SK-N-SH (cell line): ENCODE data around the gene MAP6. TPM values are rescaled to one million over a fixed set of nuclear protein-coding genes. Genes with fewer than 3 reads are reported as not detected.

Experiments
- CTCF ChIA-PET: fragments of 300-600, 350-600 bp; formaldehyde crosslinking; extraction: SDS; loops from one replicate; lab custom pipeline; 2021; lab: Yijun Ruan, JAX
- POLR2A ChIA-PET: fragments of 350-600 bp; sonication (Branson Sonifier 250); formaldehyde crosslinking; extraction: SDS; loops from one replicate; lab custom pipeline; 2020; ENCODE audit warnings: antibody characterized with exemption, inconsistent platforms; lab: Yijun Ruan, JAX
- DNase-seq: peaks from one replicate; pipeline ENCODE4 v3.0.0; 2012
- H2AFZ ChIP-seq: fragments of 200-600 bp; sonication (generic); 2 replicates; pipeline ENCODE4 v1.8.1; 2016; ENCODE audit warnings: antibody characterized with exemption, mild to moderate bottlenecking, low read depth
- H3F3A ChIP-seq: fragments of 200-600 bp; sonication (generic); replicated peaks from 2 replicates; pipeline ENCODE3; 2016; ENCODE audit warnings: antibody characterized with exemption, mild to moderate bottlenecking; ENCODE audit not compliant: insufficient read depth
- H3K27ac ChIP-seq, 2 experiments: fragments of 200-500 bp in 1 of 2; fragments of 200-600 bp in 1 of 2; sonication (Bioruptor generic) in 1 of 2; sonication (generic), shearing (Covaris generic) in 1 of 2; 2 replicates each; pipeline versions ENCODE4 v1.5.1 to v1.6.1; 2014 to 2016; ENCODE audit warnings: low read depth in 2 of 2, inconsistent platforms in 1 of 2, low read length in 1 of 2, mild to moderate bottlenecking in 1 of 2, mixed read lengths in 1 of 2
- H3K27me3 ChIP-seq: fragments of 200-600 bp; sonication (generic), shearing (Covaris generic); 2 replicates; pipeline ENCODE4 v1.6.1; 2016; ENCODE audit warnings: mixed run types; ENCODE audit not compliant: insufficient read depth
- H3K36me3 ChIP-seq, 2 experiments: fragments of 200-500 bp in 1 of 2; fragments of 200-600 bp in 1 of 2; sonication (Bioruptor generic) in 1 of 2; sonication (generic) in 1 of 2; replicated peaks in 1 of 2; 2 replicates each; pipeline versions ENCODE3 to v1.5.1; 2014 to 2016; ENCODE audit warnings: low read length in 1 of 2, mild to moderate bottlenecking in 1 of 2; ENCODE audit not compliant: insufficient read depth in 2 of 2, control insufficient read depth in 1 of 2
- H3K4me1 ChIP-seq, 2 experiments: fragments of 200-500 bp in 1 of 2; fragments of 200-600 bp in 1 of 2; sonication (Bioruptor generic) in 1 of 2; sonication (generic), shearing (Covaris generic) in 1 of 2; 2 replicates each; pipeline versions ENCODE4 v1.5.1 to v1.6.1; 2014 to 2016; ENCODE audit warnings: low read depth in 1 of 2, low read length in 1 of 2, mixed run types in 1 of 2; ENCODE audit not compliant: insufficient read depth in 2 of 2, control insufficient read depth in 1 of 2
- H3K4me2 ChIP-seq: fragments of 200-600 bp; sonication (generic), shearing (Covaris generic); 2 replicates; pipeline ENCODE4 v1.6.1; 2017; ENCODE audit warnings: mixed run types
- H3K4me3 ChIP-seq, 2 experiments: fragments of 200-500 bp in 1 of 2; fragments of 200-600 bp in 1 of 2; sonication (Bioruptor generic) in 1 of 2; sonication (generic), shearing (Covaris generic) in 1 of 2; 2 replicates each; pipeline versions ENCODE4 v1.5.1 to v1.8.1; 2014 to 2016; ENCODE audit warnings: low read depth in 2 of 2, inconsistent platforms in 1 of 2, low read length in 1 of 2, mild to moderate bottlenecking in 1 of 2, mixed read lengths in 1 of 2, moderate library complexity in 1 of 2
- H3K79me2 ChIP-seq: fragments of 200-600 bp; sonication (generic); 2 replicates; pipeline ENCODE4 v1.8.1; 2017; ENCODE audit warnings: mild to moderate bottlenecking; ENCODE audit not compliant: insufficient read depth
- H3K9ac ChIP-seq: fragments of 200-600 bp; sonication (generic); 2 replicates; pipeline ENCODE4 v1.6.1; 2017; ENCODE audit warnings: mixed run types
- H3K9me2 ChIP-seq: fragments of 200-600 bp; sonication (generic); 2 replicates; pipeline ENCODE4 v1.6.1; 2017; ENCODE audit warnings: mixed run types
- H3K9me3 ChIP-seq: fragments of 200-600 bp; sonication (generic); 2 replicates; pipeline ENCODE4 v1.6.1; 2017; ENCODE audit warnings: mixed run types, mild to moderate bottlenecking, moderate library complexity
- H4K20me1 ChIP-seq: fragments of 200-600 bp; sonication (generic); 2 replicates; pipeline ENCODE4 v1.6.1; 2017; ENCODE audit warnings: mild to moderate bottlenecking, mixed run types; ENCODE audit not compliant: insufficient read depth
- CHD2 ChIP-seq: fragments of 150-350 bp; IDR thresholded peaks from 2 replicates; pipeline ENCODE4 v1.6.1; 2018; ENCODE audit warnings: low read length; ENCODE audit not compliant: partially characterized antibody
- ELF1 ChIP-seq: IDR thresholded peaks from 2 replicates; pipeline ENCODE4 v1.4.0; 2012
- EZH2phosphoT487 ChIP-seq: fragments of 200-600 bp; sonication (generic); IDR thresholded peaks from 2 replicates; pipeline ENCODE4 v1.6.1; 2017; ENCODE audit warnings: low read depth, mixed run types, mild to moderate bottlenecking, antibody characterized with exemption, moderate library complexity, borderline replicate concordance
- GATA2 ChIP-seq: sonication (generic); formaldehyde crosslinking; IDR thresholded peaks from 2 replicates; pipeline ENCODE4 v1.5.0; 2020; ENCODE audit warnings: mild to moderate bottlenecking, missing genetic modification reagents
- IRF3 ChIP-seq: fragments of 150-350 bp; IDR thresholded peaks from 2 replicates; pipeline ENCODE4 v1.6.1; 2016; ENCODE audit warnings: mild to moderate bottlenecking, low read depth, low read length
- NFIC ChIP-seq: IDR thresholded peaks from 2 replicates; pipeline ENCODE4 v1.4.0; 2012; ENCODE audit warnings: borderline replicate concordance
- NRF1 ChIP-seq: IDR thresholded peaks from 2 replicates; pipeline ENCODE4 v1.6.1; 2012; ENCODE audit warnings: low read depth, mild to moderate bottlenecking, low read length
- PBX3 ChIP-seq: IDR thresholded peaks from 2 replicates; pipeline ENCODE4; 2012
- POLR2AphosphoS5 ChIP-seq: IDR thresholded peaks from 2 replicates; pipeline ENCODE4 v1.6.1; 2012; ENCODE audit warnings: low read depth, low read length
- RCOR1 ChIP-seq: fragments of 150-350 bp; IDR thresholded peaks from 2 replicates; pipeline ENCODE4 v1.6.1; 2017; ENCODE audit warnings: antibody characterized with exemption, low read length
- REST ChIP-seq: IDR thresholded peaks from 2 replicates; pipeline ENCODE4 v1.6.1; 2012; ENCODE audit warnings: mild to moderate bottlenecking, low read depth, low read length, moderate library complexity
- RXRA ChIP-seq: IDR thresholded peaks from 2 replicates; pipeline ENCODE4 v1.4.0; 2012; ENCODE audit warnings: low read depth, mild to moderate bottlenecking, borderline replicate concordance
- SIN3A ChIP-seq: IDR thresholded peaks from 2 replicates; pipeline ENCODE4 v1.6.1; 2012; ENCODE audit warnings: low read depth, mild to moderate bottlenecking, low read length, moderate library complexity, borderline replicate concordance
- SMC3 ChIP-seq: IDR thresholded peaks from 2 replicates; pipeline ENCODE4 v1.6.1; 2012; ENCODE audit warnings: low read depth, low read length, improper control_type of control experiment
- TAF1 ChIP-seq: IDR thresholded peaks from 2 replicates; pipeline ENCODE4 v1.6.1; 2012; ENCODE audit warnings: low read depth, mild to moderate bottlenecking, low read length, moderate library complexity, borderline replicate concordance
- TCF12 ChIP-seq: IDR thresholded peaks from 2 replicates; pipeline ENCODE4 v1.4.0; 2012
- USF2 ChIP-seq: fragments of 150-350 bp; IDR thresholded peaks from 2 replicates; pipeline ENCODE4 v1.6.1; 2017; ENCODE audit warnings: antibody characterized with exemption, low read length, low read depth, borderline replicate concordance
- YY1 ChIP-seq: IDR thresholded peaks from 2 replicates; pipeline ENCODE4 v1.4.0; 2012; ENCODE audit warnings: low read depth, mild to moderate bottlenecking
- WGBS: methylation state at CpG from one replicate; pipeline ENCODE4 v1.1.6; 2017; ENCODE audit warnings: low lambda C conversion rate; 5-methylcytosine and 5-hydroxymethylcytosine counted together
- polyA plus RNA-seq, 3 experiments: library from polyadenylated mRNA; depleted of rRNA; stranded (reverse); fragments of >200 nt; gene quantifications; 2 replicates each; pipeline ENCODE4 v1.2.3, GENCODE V29; 2012

MAP6 gene
- polyA plus RNA-seq, 1 of the 3 experiments (the other 2 are of a cell fraction), result 11.1 TPM

GRCh38 chr11:75553889-75554257 lies 115.0 kb downstream of the MAP6 start:
- peaks cover 33 to 53% of the 10 kb centered on the region in 2 experiments for H3K4me1 ChIP-seq
- no peak overlapping the region for H2AFZ ChIP-seq
- no peaks in the 10 kb centered on the region for H3K27me3 ChIP-seq
- peak overlapping the region; percentile 42; the same call in 1 of the 2 replicates for H3K4me2 ChIP-seq
- WGBS, result 67% methylated on average over 1 of the region's 1 CpG
- no peaks in the 10 kb centered on the region for H3K9me2 ChIP-seq
- no peaks in the 10 kb centered on the region for H4K20me1 ChIP-seq
- H3K4me3 ChIP-seq, result no peak overlapping the region
- H3F3A ChIP-seq, result peaks cover 9% of the 10 kb centered on the region
- no peaks in the 10 kb centered on the region for H3K9me3 ChIP-seq
- ChIA-PET CTCF (interaction anchor here (0.9 to 4.0 kb wide), 16 partner anchors 10 to 1775 kb away, joined by 3 to 15 read pairs (median 3); partner anchors contain the start of genes GDPD5 and MAP6), POLR2A (interaction anchor here (0.6 to 3.6 kb wide), 19 partner anchors 8 to 216 kb away, joined by 3 to 39 read pairs (median 5); partner anchors contain the start of genes MAP6 and SERPINH1)
- H3K9ac ChIP-seq, result no peak overlapping the region
- H3K79me2 ChIP-seq, result no peaks in the 10 kb centered on the region
- no peaks in the 10 kb centered on the region for H3K36me3 ChIP-seq
- no peak for DNase-seq
- peak overlapping the region; percentile 58 to 98; a peak in 3 of 4 replicates for H3K27ac ChIP-seq
- no peak for TF ChIP-seq EZH2phosphoT487
- TF ChIP-seq NFIC, result no peak
- no peak for TF ChIP-seq YY1
- TF ChIP-seq POLR2AphosphoS5, result no peak
- no peak for TF ChIP-seq GATA2 (CRISPR knock-in tag)
- TF ChIP-seq PBX3, result no peak
- TF ChIP-seq SIN3A, result no peak
- TF ChIP-seq REST, result no peak
- TF ChIP-seq NRF1, result no peak
- no peak for TF ChIP-seq TAF1
- no peak for TF ChIP-seq RCOR1
- no peak for TF ChIP-seq CHD2
- no peak for TF ChIP-seq ELF1
- no peak for TF ChIP-seq SMC3
- TF ChIP-seq IRF3, result no peak
- no peak for TF ChIP-seq TCF12
- no peak for TF ChIP-seq USF2
- TF ChIP-seq RXRA, result no peak
